ENCODE data around the gene PTPRA.

The PTPRA gene

GRCh38 chr20:3081641-3082040, 208.4 kb downstream of the PTPRA start:
- in situ Hi-C loops (cut with HindIII; ENCODE audit: low sequenced_read_pairs): no loop called here
- TF ChIP-seq, protein P1, sequence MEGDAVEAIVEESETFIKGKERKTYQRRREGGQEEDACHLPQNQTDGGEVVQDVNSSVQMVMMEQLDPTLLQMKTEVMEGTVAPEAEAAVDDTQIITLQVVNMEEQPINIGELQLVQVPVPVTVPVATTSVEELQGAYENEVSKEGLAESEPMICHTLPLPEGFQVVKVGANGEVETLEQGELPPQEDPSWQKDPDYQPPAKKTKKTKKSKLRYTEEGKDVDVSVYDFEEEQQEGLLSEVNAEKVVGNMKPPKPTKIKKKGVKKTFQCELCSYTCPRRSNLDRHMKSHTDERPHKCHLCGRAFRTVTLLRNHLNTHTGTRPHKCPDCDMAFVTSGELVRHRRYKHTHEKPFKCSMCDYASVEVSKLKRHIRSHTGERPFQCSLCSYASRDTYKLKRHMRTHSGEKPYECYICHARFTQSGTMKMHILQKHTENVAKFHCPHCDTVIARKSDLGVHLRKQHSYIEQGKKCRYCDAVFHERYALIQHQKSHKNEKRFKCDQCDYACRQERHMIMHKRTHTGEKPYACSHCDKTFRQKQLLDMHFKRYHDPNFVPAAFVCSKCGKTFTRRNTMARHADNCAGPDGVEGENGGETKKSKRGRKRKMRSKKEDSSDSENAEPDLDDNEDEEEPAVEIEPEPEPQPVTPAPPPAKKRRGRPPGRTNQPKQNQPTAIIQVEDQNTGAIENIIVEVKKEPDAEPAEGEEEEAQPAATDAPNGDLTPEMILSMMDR (IDR thresholded peaks at IDR 0.05; ENCODE audit: low read depth, low read length): no peak
- H3K4me3 ChIP-seq (ENCODE audit: low read depth, low read length): no peak overlapping the region
- no peak for DNase-seq (ENCODE audit: low read depth, low spot score)

DNA sequence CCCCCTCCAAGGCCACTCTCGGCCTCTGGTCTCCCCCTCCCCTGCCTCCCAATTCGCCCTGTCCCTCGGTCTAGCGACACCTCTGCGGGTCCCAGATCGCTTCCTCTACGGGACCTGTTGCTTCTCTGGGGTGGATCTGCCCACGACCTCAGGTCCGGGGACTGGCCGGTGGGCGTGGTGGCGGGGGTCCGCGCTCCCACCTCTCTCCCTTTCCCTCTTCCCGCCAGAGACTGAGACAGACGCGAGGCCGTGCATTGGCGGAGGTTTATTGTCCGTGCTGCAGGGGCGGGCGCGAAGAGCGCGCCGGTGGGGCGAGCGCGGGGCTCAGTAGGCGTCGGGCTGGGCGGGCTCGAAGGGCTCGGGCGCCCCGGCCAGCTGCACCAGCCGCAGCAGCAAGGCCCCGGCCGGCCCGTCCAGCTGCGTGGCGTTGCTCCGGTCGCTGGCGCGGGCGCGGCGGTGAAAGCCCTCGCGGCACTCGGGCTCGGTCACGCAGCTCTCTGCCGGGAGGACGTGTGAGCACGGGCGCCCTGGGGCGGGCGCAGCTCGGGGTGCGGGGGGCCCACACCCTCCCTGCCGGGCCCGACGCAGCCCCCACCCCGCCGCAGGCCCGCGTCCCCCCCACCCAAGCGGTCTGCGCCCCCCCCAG, 209.1 kb downstream of the PTPRA start:
- TF ChIP-seq, protein P1 (IDR thresholded peaks at IDR 0.05; ENCODE audit: low read depth, low read length): no peak
- DNase-seq (ENCODE audit: low read depth, low spot score): no peak
- in situ Hi-C loops (cut with HindIII; ENCODE audit: low sequenced_read_pairs): no loop called here
- no peak overlapping the region for H3K4me3 ChIP-seq (ENCODE audit: low read depth, low read length)

DNA sequence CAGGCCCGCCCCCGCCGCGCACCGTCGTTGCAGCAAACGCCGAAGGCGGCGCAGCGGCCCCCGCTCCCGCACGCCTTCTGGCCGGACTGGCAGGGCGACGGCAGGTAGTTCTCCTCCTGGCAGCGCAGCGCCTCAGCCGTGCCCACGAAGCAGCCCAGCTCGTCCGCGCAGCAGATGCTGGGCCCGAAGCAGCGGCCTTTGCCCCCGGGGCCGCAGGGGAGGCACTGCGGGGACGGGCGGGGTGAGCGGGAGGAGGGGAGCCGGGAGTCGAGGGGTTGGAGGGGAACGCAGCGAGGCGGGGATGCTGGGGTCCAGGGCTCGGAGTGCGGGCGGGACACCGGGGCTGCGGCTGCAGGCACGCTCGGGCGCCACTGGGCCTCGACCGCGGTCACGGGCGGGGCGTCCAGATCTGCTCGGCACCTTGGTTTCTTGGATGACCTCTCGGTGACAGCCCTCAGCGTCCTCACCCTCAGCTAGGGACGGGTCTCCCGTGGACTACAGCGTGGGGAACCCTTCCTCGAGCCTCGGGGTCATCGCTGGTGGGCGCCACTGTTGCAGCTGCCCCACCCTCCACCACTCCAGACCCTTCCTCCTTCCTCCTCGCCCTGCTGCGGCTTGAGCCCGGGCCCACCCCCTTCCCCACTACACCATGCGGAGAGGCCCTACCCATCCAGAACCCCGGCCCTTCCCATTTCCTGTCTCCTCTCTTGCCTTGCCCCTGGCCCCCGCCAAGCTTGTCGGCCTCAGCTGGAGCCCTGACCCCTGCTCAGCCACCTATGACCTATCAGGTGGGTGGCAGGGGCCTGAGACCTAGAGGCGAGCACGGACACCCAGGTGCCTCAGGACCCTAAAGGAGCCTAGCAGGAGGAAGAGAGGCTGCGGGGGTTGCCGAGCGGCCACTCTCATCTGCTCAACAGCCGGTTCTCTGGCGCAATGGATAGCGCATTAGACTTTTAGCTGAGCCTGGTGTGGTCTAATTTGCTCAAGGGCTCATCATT, 210.0 kb downstream of the PTPRA start:
- H3K4me3 ChIP-seq (ENCODE audit: low read depth, low read length): no peak overlapping the region
- in situ Hi-C loops (cut with HindIII; ENCODE audit: low sequenced_read_pairs): no loop called here
- no peak for DNase-seq (ENCODE audit: low read depth, low spot score)
- TF ChIP-seq, protein P1 (IDR thresholded peaks at IDR 0.05; ENCODE audit: low read depth, low read length): no peak

GRCh38 chr20:3084283-3084985, 211.2 kb downstream of the PTPRA start, which contains the start of gene AVP:
Gene AVP, minus strand, starts transcription at chr20:3084724. Its CDS starts 50 bp downstream, at chr20:3084674.
- TF ChIP-seq, protein P1 (IDR thresholded peaks at IDR 0.05; ENCODE audit: low read depth, low read length): no peak
- no peak within 1 kb of the TSS for H3K4me3 ChIP-seq (ENCODE audit: low read depth, low read length)
- in situ Hi-C loops (cut with HindIII; ENCODE audit: low sequenced_read_pairs): no loop called here
- DNase-seq (ENCODE audit: low read depth, low spot score): no peak

DNA sequence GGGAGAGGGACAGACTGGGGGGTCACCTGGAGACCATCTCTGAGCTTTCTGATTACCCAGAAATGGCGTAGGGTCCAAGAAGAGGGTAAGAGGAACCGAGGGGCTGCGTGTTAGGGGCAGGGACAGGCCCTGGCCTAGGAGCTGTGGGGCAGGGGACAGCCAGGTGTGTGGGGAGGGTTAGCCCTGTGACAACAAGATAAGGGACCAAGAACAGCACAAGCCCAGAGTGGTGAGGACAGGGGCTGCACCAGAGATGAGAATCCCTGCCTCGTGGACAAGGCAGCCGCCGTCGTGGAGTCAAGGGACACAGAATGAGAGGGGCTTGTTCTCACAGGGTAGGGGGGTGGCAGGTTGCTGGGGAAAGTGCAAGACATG, 211.7 kb downstream of the PTPRA start:
- in situ Hi-C loops (cut with HindIII; ENCODE audit: low sequenced_read_pairs): no loop called here

More for the DNA sequence above, 211.7 kb downstream of the PTPRA start:
- DNase-seq (ENCODE audit: low read depth, low spot score): no peak
- TF ChIP-seq, protein P1 (IDR thresholded peaks at IDR 0.05; ENCODE audit: low read depth, low read length): no peak
- H3K4me3 ChIP-seq (ENCODE audit: low read depth, low read length): no peak overlapping the region

All from astrocyte of the spinal cord (primary cell).